Stomach (tissue), 9 donors: ENCODE measurements around the gene SPATS2. TPM values are rescaled to one million over a fixed set of nuclear protein-coding genes. Genes with fewer than 3 reads are reported as not detected.
"Not testable (repeated sequence)": the region's sequence is repeated elsewhere in the genome, so short reads cannot be mapped to it uniquely, and the experiment has no call there.

Experiments used
- DNase-seq, 2 donors: peaks; one replicate each; pipeline versions ENCODE4 v3.0.0 to v3.0.0-alpha.2; 2013 to 2019
- H3K27ac ChIP-seq, 5 donors: fragments of 200-600 bp in 4 of 5; sonication (generic) in 4 of 5; one replicate each; pipeline ENCODE4 v1.5.1; 2013 to 2019; ENCODE audit warnings: mild to moderate bottlenecking in 1 of 5, moderate library complexity in 1 of 5
- H3K27me3 ChIP-seq, 3 donors: fragments of 200-600 bp; sonication (generic); one replicate each; pipeline ENCODE4 v1.5.1; 2017 to 2019; ENCODE audit warnings: mixed run types in 1 of 3
- H3K36me3 ChIP-seq, 4 donors: fragments of 200-600 bp; sonication (generic); 1 replicate in 3 of 4; 2 replicates in 1 of 4; pipeline ENCODE4 v1.5.1; 2016 to 2019
- H3K4me1 ChIP-seq, 4 donors: fragments of 200-600 bp; sonication (generic); one replicate each; pipeline ENCODE4 v1.5.1; 2016 to 2019
- H3K4me3 ChIP-seq, 4 donors: fragments of 200-600 bp; sonication (generic) in 3 of 4; one replicate each; pipeline ENCODE4 v1.5.1; 2016 to 2019; ENCODE audit warnings: mild to moderate bottlenecking in 1 of 4
- H3K9me3 ChIP-seq, 4 donors: fragments of 200-600 bp; sonication (generic); one replicate each; pipeline ENCODE4 v1.5.1; 2016 to 2019
- CTCF ChIP-seq, 7 experiments: fragments of 450-650 bp in 4 of 7; fragments of 200-600 bp in 3 of 7; sonication (generic) in 3 of 7; IDR thresholded peaks; one replicate each; pipeline ENCODE4 v1.5.1; 2016 to 2019; ENCODE audit warnings: antibody characterized with exemption in 7 of 7, control low read depth in 2 of 7, mild to moderate bottlenecking in 1 of 7
- EP300 ChIP-seq: sonication (generic); formaldehyde crosslinking; IDR thresholded peaks from one replicate; pipeline ENCODE4 v1.6.1; 2017; ENCODE audit warnings: antibody characterized with exemption
- POLR2A ChIP-seq, 4 donors: fragments of 450-650 bp; IDR thresholded peaks; one replicate each; pipeline ENCODE4 v1.6.1; 2016; ENCODE audit warnings: antibody characterized with exemption in 4 of 4, control low read depth in 2 of 4, mild to moderate bottlenecking in 1 of 4, moderate library complexity in 1 of 4
- POLR2AphosphoS5 ChIP-seq, 3 donors: sonication (generic); formaldehyde crosslinking; IDR thresholded peaks; one replicate each; pipeline ENCODE4 v1.6.1; 2016; ENCODE audit warnings: antibody characterized with exemption in 3 of 3
- WGBS, 5 donors: extraction: QIAGEN DNeasy Blood & Tissue Kit in 3 of 5; methylation state at CpG; one replicate each; pipeline versions ENCODE4 v1.1.5 to v1.1.7; 2013 to 2018; 5-methylcytosine and 5-hydroxymethylcytosine counted together
- intact Hi-C: fragments of 100-400 bp; cut with DNase I; formaldehyde crosslinking; loops from one replicate; pipeline ENCODE4 v1.15.1; 2023; ENCODE audit warnings: low total_unique reads
- polyA plus RNA-seq, 3 donors: library from polyadenylated mRNA; stranded (reverse); fragments of 200-250 nt; gene quantifications; one replicate each; pipeline ENCODE4 v1.2.3, GENCODE V29; 2013
- total RNA-seq, 5 donors: library from RNA; depleted of rRNA; stranded (reverse); fragments of >200 nt; gene quantifications; one replicate each; pipeline versions ENCODE4 v1.1.0 to v1.2.3, GENCODE V29; 2014 to 2016
- donor health status: healthy with polysubstance abuse.
- donor health status: Bipolar disorder and iron deficiency.
- donor health status: healthy.

SPATS2 gene
- total and polyA plus RNA-seq, 8 donors = 8.0 to 194 (median 17.8) TPM

GRCh38 chr12:49370539-49370938 is 3.3 kb downstream of the SPATS2 start:
- DNase-seq = no peak
- H3K4me1 ChIP-seq = peaks cover 21 to 35% (median 29%) of the 10 kb centered on the region in 4 donors
- WGBS, 5 donors = 90 to 94% (median 91%) methylated on average over 6 of the region's 6 CpGs
- intact Hi-C loops = no loop called here
- no peaks in the 10 kb centered on the region for H3K27me3 ChIP-seq
- H3K4me3 ChIP-seq = no peak overlapping the region
- peaks cover 0 to 11% (median 5%) of the 10 kb centered on the region in 4 donors for H3K36me3 ChIP-seq
- peak overlapping the region in 1 of 5 donors; percentile 97 for H3K27ac ChIP-seq
- no peak for TF ChIP-seq CTCF (IDR thresholded peaks at IDR 0.05)
- TF ChIP-seq EP300 = no peak
- no peak for TF ChIP-seq POLR2A (IDR thresholded peaks at IDR 0.05)
- no peak for TF ChIP-seq POLR2AphosphoS5 (IDR thresholded peaks at IDR 0.05)
- no peaks in the 10 kb centered on the region for H3K9me3 ChIP-seq

DNA sequence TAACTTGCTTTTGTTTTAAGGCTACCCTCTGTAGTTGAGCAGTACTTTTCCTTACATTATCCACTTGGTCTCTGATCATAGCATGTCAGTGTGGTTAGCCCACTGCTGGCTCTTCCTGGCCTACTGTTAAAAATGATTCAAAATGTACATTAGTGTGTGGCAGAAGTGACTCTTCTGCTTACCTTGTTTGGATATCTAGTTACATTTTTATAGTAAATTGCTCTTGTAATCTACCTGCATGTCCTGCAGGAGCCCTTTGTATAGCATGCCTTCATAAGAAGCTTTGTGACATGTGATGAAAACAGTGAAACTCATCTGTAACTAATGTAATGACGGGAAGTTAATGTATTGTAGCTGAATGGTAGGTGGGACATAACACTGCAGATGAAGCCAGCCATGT is 8.1 kb downstream of the SPATS2 start:
- H3K4me1 ChIP-seq = peaks cover 0 to under 1% (median 0%) of the 10 kb centered on the region in 4 donors
- intact Hi-C loops = no loop called here
- WGBS, 5 donors = 79 to 95% (median 81%) methylated on average over 1 of the region's 1 CpG
- peaks cover 0 to 11% (median 5%) of the 10 kb centered on the region in 4 donors for H3K36me3 ChIP-seq
- no peak for DNase-seq
- H3K27ac ChIP-seq = no peak overlapping the region
- H3K9me3 ChIP-seq = no peaks in the 10 kb centered on the region
- H3K4me3 ChIP-seq = no peak overlapping the region
- TF ChIP-seq EP300 (no peak), POLR2AphosphoS5 (IDR thresholded peaks at IDR 0.05) (no peak), POLR2A (IDR thresholded peaks at IDR 0.05) (no peak), CTCF (IDR thresholded peaks at IDR 0.05) (no peak)
- no peaks in the 10 kb centered on the region for H3K27me3 ChIP-seq

- intact Hi-C loops = no loop called here
- H3K9me3 ChIP-seq = no peaks in the 10 kb centered on the region
- WGBS, 5 donors = 42 to 82% (median 68%) methylated on average over 2 of the region's 2 CpGs
- no peak for DNase-seq
- no peak overlapping the region for H3K4me3 ChIP-seq
- H3K27me3 ChIP-seq = no peaks in the 10 kb centered on the region
- H3K36me3 ChIP-seq = peaks cover 0 to 11% (median 5%) of the 10 kb centered on the region in 4 donors
- no peak for TF ChIP-seq POLR2AphosphoS5 (IDR thresholded peaks at IDR 0.05)
- TF ChIP-seq EP300 = no peak
- TF ChIP-seq POLR2A (IDR thresholded peaks at IDR 0.05) = no peak
- no peak for TF ChIP-seq CTCF (IDR thresholded peaks at IDR 0.05)
- H3K4me1 ChIP-seq = no peaks in the 10 kb centered on the region
- no peak overlapping the region for H3K27ac ChIP-seq
These were observed 10.1 kb downstream of the SPATS2 start for GRCh38 chr12:49377386-49377785.

DNA sequence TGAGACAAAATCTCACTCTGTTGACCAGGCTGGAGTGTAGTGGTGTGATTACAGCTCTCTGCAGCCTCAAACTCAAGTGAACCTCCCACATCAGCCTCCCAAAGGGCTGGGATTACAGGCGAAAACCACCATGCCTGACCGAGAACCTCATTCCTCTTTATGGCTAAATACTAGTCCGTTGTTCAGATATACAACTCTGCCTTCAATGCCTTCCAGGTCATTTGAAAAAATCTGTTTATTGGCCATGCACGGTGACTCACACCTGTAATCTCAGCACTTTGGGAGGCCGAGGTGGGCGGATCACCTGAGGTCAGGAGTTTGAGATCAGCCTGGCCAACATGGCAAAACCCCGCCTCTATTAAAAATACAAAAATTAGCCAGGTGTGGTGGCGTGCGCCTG is 12.9 kb downstream of the SPATS2 start:
- H3K9me3 ChIP-seq, intact Hi-C loops: not testable (repeated sequence)
- 89 to 94% (median 93%) methylated on average over 9 of the region's 9 CpGs for WGBS, 5 donors

GRCh38 chr12:49388682-49389386 is 21.6 kb downstream of the SPATS2 start:
- peaks cover 0 to 7% (median 0%) of the 10 kb centered on the region in 4 donors for H3K36me3 ChIP-seq
- TF ChIP-seq POLR2A (IDR thresholded peaks at IDR 0.05) (no peak), CTCF (IDR thresholded peaks at IDR 0.05) (no peak), POLR2AphosphoS5 (IDR thresholded peaks at IDR 0.05) (no peak), EP300 (no peak)
- no peaks in the 10 kb centered on the region for H3K4me1 ChIP-seq
- intact Hi-C loops = no loop called here
- no peak overlapping the region for H3K27ac ChIP-seq
- WGBS, 5 donors = 72 to 87% (median 79%) methylated on average over 18 of the region's 18 CpGs
- no peak overlapping the region for H3K4me3 ChIP-seq
- H3K9me3 ChIP-seq = no peaks in the 10 kb centered on the region
- DNase-seq = peak; percentile 28 to 57
- no peaks in the 10 kb centered on the region for H3K27me3 ChIP-seq

More for the DNA sequence above, 12.9 kb downstream of the SPATS2 start:
- not testable (repeated sequence) for H3K4me3 ChIP-seq, H3K27ac ChIP-seq, DNase-seq, H3K27me3 ChIP-seq, H3K36me3 ChIP-seq, H3K4me1 ChIP-seq
